ENCODE measurements around the gene TUBB1.

- TF ChIP-seq GATA2 (IDR thresholded peaks at IDR 0.05; ENCODE audit: low read depth, low read length) (peak; percentile 62), GATA3 (IDR thresholded peaks at IDR 0.05; ENCODE audit: low read depth, low read length) (no peak)
These were observed 3.2 kb upstream of the TUBB1 start for GRCh38 chr20:59015812-59016711.

Data from SH-SY5Y (cell line).